ENCODE results near the gene ARMC8.

GRCh38 chr3:138230525-138230924 lies 43.4 kb downstream of the ARMC8 start:
- TF ChIP-seq EP300 (IDR thresholded peaks at IDR 0.05) (no peak), CTCF (IDR thresholded peaks at IDR 0.05) (no peak)

All from stomach (tissue), 4 donors.